RWPE1 (cell line): ENCODE data around the gene ZSCAN26.
A peak's percentile ranks its signal among the peaks of the same experiment; 100 is the strongest.

ENCODE experiments used
- CTCF ChIA-PET: fragments of 350-600 bp; sonication (Branson Sonifier 250); formaldehyde crosslinking; extraction: SDS; loops from one replicate; lab custom pipeline; 2021; lab: Yijun Ruan, JAX
- POLR2A ChIA-PET: fragments of 400-600 bp; formaldehyde crosslinking; extraction: SDS; loops from one replicate; lab custom pipeline; 2020; ENCODE audit warnings: antibody characterized with exemption; ENCODE audit not compliant: low non-redundant PET; lab: Yijun Ruan, JAX
- DNase-seq: peaks from one replicate; pipeline ENCODE4 v3.0.0; 2012; ENCODE audit warnings: low spot score
- H3K27ac ChIP-seq: fragments of 450-650 bp; 2 replicates; pipeline ENCODE4 v1.5.1; 2017
- TF ChIP-seq, protein P1 (sequence below): fragments of 450-650 bp; conservative IDR thresholded peaks from 2 replicates; pipeline ENCODE4 v1.5.1; 2017; ENCODE audit warnings: low read depth, mild to moderate bottlenecking

The ZSCAN26 gene

DNA sequence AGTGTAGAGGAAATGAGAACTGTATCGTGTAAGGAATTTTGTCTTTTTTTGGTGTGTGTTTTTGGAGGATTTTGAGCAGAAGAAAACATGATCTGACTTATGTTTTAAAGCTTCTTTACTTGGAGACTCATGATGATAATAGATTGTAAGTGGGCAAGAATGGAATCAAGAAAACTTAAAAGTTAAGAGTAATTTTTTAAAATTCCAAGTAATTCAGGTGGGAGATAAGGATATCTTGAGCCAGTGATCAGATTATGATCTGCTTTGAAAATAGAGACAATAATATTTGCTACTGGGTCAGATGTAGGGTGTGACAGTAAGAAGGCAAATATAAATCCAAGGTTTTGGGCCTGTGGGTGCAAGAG, 734 bp downstream of the ZSCAN26 start:
- H3K27ac ChIP-seq, result no peak overlapping the region
- TF ChIP-seq, protein P1, sequence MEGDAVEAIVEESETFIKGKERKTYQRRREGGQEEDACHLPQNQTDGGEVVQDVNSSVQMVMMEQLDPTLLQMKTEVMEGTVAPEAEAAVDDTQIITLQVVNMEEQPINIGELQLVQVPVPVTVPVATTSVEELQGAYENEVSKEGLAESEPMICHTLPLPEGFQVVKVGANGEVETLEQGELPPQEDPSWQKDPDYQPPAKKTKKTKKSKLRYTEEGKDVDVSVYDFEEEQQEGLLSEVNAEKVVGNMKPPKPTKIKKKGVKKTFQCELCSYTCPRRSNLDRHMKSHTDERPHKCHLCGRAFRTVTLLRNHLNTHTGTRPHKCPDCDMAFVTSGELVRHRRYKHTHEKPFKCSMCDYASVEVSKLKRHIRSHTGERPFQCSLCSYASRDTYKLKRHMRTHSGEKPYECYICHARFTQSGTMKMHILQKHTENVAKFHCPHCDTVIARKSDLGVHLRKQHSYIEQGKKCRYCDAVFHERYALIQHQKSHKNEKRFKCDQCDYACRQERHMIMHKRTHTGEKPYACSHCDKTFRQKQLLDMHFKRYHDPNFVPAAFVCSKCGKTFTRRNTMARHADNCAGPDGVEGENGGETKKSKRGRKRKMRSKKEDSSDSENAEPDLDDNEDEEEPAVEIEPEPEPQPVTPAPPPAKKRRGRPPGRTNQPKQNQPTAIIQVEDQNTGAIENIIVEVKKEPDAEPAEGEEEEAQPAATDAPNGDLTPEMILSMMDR, result no peak
- ChIA-PET CTCF (no interaction called here), POLR2A (interaction anchor here (2.0 kb wide), 1 partner anchor 15 kb away, joined by 4 read pairs; the partner anchor contains the start of gene ZKSCAN4)
- no peak for DNase-seq

DNA sequence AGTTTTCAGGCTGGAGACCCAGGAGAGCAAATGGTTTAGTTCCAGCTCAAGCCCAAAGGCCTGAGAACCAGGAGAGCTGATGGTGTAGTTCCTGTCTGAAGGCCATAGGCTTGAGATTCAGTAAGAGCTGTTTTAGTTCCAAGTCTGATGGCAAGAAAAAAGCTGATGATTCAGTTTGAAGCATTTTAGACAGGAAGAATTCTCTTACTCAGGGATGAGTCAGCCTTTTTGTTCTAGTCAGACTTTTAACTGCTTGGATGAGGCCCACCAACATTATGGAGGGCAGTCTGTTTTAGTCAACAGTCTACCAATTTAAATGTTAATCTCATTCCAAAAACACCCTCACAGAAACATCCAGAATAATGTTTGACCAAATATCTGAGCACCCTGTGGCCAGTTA, 2.5 kb downstream of the ZSCAN26 start:
- TF ChIP-seq, protein P1, result no peak
- CTCF ChIA-PET, result interaction anchor here (1.3 kb wide), 1 partner anchor 9 kb away, joined by 4 read pairs; no protein-coding TSS in a partner anchor
- POLR2A ChIA-PET, result no interaction called here
- peak; percentile 65 for DNase-seq
- H3K27ac ChIP-seq, result no peak overlapping the region

DNA sequence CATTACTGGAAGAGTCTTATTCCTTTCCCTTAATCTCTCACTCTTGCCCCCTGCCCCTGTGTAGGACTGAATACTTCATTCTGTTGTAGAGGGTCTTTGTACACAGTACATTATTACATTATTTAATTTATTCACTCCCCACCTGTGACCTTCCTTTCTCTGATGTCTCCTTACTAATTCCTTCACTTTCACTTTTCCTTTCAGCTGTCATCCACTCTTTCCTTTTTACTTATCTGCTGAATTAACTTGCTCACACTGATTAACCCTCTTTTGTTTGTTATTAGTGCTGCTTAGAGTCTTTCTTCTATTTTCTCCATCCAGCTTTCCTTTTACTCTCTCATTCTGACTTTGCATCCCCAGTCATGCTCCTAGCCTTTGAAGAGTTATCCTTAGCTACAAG, 7.9 kb downstream of the ZSCAN26 start:
- TF ChIP-seq, protein P1, result no peak
- no peak for DNase-seq
- ChIA-PET CTCF (interaction anchor here (1.8 kb wide), 1 partner anchor 81 kb away, joined by 4 read pairs; no protein-coding TSS in a partner anchor), POLR2A (no interaction called here)
- no peak overlapping the region for H3K27ac ChIP-seq

DNA sequence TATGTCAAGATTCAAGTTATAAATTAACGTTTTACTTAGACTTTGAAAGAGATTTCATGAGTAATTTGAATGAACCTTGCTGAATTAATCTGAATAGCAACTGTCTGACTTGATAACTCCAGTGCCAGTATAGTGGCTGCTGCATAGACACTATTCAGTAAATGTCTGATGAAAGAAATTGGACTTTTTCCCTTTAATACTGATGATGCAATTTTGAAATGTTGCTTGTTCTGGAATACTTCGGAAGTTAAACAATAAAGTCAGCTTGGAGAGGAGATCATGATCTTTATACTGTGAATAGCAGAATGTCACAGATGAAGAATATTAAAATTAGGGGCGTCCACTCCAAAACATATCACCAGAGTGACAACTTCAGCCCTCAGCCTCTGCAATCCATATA, 10.8 kb downstream of the ZSCAN26 start:
- DNase-seq, result no peak
- TF ChIP-seq, protein P1, result no peak
- CTCF ChIA-PET, result interaction anchor here (0.7 kb wide), 1 partner anchor 409 kb away, joined by 3 read pairs; no protein-coding TSS in a partner anchor
- POLR2A ChIA-PET, result no interaction called here
- H3K27ac ChIP-seq, result no peak overlapping the region

DNA sequence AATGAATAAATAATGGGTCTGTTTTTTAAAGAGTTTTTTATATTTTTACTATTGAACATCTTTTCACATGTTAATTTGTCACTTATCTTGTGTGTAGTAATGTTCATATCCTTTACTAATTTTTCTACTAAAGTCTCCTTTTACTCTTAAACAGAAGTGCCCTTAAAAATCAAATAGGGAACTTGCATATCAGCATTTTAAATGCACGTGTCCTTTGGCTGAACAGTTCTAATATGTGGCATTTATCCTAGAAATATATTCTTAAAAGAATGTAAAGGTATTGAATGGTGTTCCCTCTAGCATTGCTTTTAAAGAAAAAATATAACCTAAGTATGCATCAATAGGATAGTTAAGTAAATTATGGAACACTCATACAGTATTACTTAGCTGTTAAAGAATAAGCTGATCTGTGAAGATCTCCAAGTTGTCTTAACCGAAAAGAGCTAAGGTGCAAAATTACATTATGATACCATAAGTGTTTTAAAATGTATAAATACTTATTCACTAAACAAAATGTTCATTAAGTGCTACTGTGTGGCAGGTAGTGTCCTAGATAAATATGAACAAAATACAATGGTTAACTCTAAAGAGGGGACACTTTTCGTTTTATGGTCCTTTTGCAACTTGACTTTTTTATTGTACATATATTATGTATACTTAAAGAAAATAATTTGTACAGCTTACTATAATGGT, 13.8 kb downstream of the ZSCAN26 start:
- ChIA-PET POLR2A (interaction anchor here (0.7 kb wide), 1 partner anchor 14 kb away, joined by 4 read pairs; no protein-coding TSS in a partner anchor), CTCF (no interaction called here)
- no peak for DNase-seq
- TF ChIP-seq, protein P1, result no peak
- H3K27ac ChIP-seq, result peak overlapping the region; percentile 63; the same call in 1 of the 2 replicates

DNA sequence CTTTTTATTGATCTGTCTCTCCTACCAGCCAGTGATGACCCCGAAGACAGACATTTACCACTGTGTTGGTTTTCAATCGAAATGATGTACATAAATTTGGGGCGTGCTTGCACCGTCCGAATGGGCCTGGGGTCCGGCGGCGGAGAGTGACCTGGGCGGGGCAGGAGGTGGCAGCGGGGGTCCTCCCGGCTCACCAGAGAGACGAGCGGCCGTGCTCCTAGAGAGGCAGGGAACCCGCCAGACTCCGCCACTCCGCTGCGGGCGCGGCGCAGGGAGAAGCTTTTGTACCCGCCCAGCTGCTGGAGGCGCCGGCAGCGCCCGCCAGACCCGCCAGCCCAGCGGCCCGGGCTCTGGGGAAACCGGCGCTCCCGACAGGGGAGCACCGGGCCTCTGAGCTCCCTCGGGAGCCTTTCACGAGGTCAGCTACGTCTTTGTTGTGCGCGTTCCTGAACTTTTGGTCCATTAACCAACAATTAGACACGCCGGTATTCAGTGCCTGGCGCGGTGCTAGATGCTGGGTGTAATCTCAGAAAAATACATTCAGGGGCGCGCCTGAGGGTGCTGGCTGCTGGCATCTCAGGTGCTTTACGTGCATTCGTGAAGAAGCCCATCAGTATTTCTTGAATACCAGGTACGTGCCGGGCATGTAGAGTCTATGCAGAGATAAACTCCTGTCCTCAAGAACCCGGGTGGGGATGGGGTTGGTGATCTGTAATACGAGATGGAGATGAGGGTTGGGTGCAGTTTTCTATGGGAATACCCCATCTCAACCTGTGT, 14.5 kb downstream of the ZSCAN26 start, which contains the start of gene PGBD1:
TSS of gene PGBD1 (plus strand) at position 285 of the 777 bp plus-strand sequence. CDS start 2,242 bp downstream, outside the sequence.
- H3K27ac ChIP-seq, result peak within 1 kb of the TSS; percentile 63
- POLR2A ChIA-PET, result interaction anchor here (0.7 kb wide), 1 partner anchor 15 kb away, joined by 4 read pairs; no protein-coding TSS in a partner anchor
- TF ChIP-seq, protein P1, result no peak
- DNase-seq, result peak; percentile 70
- CTCF ChIA-PET, result no interaction called here
